Activated CD4-positive, alpha-beta T cell treated with anti-CD3 and anti-CD28 coated beads, Interleukin-2, amount 50 U/mL, for 48 hours (primary cell): Measurements from ENCODE around the gene CEND1.
"Not testable (repeated sequence)": the region's sequence is repeated elsewhere in the genome, so short reads cannot be mapped to it uniquely, and the experiment has no call there.

Experiments used
- DNase-seq, 2 experiments: peaks; one replicate each; pipeline ENCODE4 v3.0.0-alpha.2; 2020

The CEND1 gene

GRCh38 chr11:763073-763463 is 26.8 kb downstream of the CEND1 start:
- DNase-seq: no peak

GRCh38 chr11:762421-763072 is 27.3 kb downstream of the CEND1 start:
- DNase-seq: peak in 1 of 2 experiments; percentile 36

DNA sequence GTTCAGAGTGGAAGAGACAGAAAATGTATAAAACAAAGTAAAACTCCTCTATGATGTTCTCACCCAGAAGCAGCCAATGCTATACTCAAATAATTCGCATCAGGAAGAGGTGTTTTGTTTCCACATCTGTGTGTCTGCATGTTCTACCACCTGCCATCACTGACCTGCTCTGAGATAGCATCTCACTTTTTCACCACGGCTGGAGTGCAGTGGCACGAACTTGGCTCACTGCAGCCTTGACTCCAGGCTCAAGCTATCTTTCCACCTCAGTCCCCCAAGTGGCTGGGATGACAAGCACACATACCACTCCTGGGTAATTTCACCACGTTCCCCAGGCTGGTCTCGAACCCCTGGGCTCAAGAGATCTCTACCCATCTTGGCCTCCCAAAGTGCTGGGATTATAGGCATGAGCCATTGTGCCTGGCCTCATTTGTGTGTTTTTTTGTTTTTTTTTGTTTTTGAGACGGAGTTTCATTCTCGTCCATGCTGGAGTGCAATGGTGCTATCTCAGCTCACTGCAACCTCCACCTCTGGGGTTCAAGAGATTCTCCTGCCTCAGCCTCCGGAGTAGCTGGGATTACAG is 28.3 kb downstream of the CEND1 start:
- no peak for DNase-seq

- no peak for DNase-seq
Measured at GRCh38 chr11:760236-760635, 29.7 kb downstream of the CEND1 start.

GRCh38 chr11:749731-750130 is 40.2 kb downstream of the CEND1 start:
- DNase-seq: no peak

- no peak for DNase-seq
Measured at GRCh38 chr11:748007-748359, 41.9 kb downstream of the CEND1 start.

GRCh38 chr11:747158-748006 is 42.5 kb downstream of the CEND1 start, which contains the start of gene TALDO1:
Gene TALDO1 (plus strand): TSS chr11:747464. CDS start chr11:747482, 18 bp downstream.
- DNase-seq: peak; percentile 92 to 94

- peak; percentile 39 to 49 for DNase-seq
Measured at GRCh38 chr11:746289-747157, 43.4 kb downstream of the CEND1 start.

GRCh38 chr11:745428-745827 is 44.5 kb downstream of the CEND1 start:
- DNase-seq: no peak

DNA sequence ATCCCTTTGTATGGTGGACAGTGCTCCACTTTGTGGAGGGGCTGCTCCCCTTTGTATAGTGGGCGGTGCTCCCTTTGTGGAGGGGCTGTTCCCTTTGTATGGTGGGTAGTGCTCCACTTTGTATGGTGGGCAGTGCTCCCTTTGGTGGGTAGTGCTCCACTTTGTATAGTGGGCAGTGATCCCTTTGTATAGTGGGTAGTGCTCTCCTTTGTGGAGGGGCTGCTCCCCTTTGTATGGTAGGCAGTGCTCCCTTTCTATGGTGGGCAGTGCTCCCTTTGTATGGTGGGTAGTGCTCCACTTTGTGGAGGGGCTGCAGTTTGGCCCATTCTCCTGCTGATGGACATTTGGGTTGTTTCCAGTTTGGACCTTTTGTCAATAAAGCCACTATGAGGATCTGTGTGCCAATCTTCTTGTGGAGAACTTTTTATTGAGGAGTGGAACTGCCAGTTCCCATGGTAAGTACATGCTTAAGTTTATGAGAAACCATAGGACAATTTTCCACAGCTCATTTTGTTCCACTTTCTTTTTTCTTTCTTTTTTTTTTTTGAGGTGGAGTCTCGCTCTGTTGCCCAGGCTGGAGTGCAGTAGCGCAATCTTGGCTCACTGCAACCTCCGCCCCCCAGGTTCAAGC is 47.2 kb downstream of the CEND1 start:
- no peak for DNase-seq

- no peak for DNase-seq
Measured at GRCh38 chr11:742156-742546, 47.7 kb downstream of the CEND1 start.

- not testable (repeated sequence) for DNase-seq
Measured at GRCh38 chr11:737899-738298, 52.0 kb downstream of the CEND1 start.

GRCh38 chr11:737366-737765 is 52.5 kb downstream of the CEND1 start:
- DNase-seq: no peak
